ENCODE measurements around the gene PDE6C.

The PDE6C gene

DNA sequence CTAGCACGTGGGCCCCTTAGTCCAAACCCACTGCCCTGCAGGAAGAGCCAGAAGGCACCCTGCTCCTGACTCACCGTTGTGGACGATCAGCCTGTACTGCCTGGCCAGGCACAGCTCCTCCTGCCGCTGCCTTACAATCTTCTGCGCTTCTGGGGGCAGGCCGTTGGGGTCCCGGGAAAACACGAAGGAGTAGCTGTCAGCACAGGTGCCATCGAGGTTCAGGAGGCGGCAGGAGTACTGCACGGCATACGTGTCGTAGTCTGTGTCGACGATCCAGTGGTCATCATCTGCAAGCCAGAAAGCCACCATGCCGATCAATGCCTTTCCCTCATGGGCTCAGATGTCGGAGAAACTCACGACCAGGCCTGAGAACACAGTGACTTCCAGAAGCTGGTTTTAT lies 18.6 kb upstream of the PDE6C start:
- no peak overlapping the region for H3K4me3 ChIP-seq (ENCODE audit: low read depth, low read length)

GRCh38 chr10:93594518-93594917 lies 17.8 kb upstream of the PDE6C start:
- H3K4me3 ChIP-seq (ENCODE audit: low read depth, low read length) = no peak overlapping the region

- no peak overlapping the region for H3K4me3 ChIP-seq (ENCODE audit: low read depth, low read length)
Measured at GRCh38 chr10:93595378-93596161, 16.8 kb upstream of the PDE6C start.

GRCh38 chr10:93596539-93596938 lies 15.8 kb upstream of the PDE6C start:
- H3K4me3 ChIP-seq (ENCODE audit: low read depth, low read length) = no peak overlapping the region

- no peak overlapping the region for H3K4me3 ChIP-seq (ENCODE audit: low read depth, low read length)
Measured at GRCh38 chr10:93597075-93597599, 15.2 kb upstream of the PDE6C start.

DNA sequence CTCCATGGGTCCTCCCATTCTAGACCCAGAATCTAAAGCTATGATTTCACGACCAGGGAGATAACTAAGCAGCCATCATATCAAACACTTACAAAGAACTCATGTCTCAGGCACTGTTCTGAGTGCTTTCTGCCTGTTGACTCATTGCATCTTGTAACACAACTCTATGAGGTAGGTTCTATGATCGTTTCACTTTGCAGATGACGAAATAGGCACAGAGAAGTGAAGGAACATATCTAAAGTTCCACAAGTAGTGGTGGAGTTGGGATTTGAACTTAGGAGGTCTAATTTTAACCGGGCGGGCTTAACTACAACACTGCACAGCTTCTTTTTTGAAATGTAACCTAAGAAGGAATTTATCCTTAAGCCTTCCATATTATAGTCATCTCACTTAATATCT lies 14.2 kb upstream of the PDE6C start:
- no peak overlapping the region for H3K4me3 ChIP-seq (ENCODE audit: low read depth, low read length)

DNA sequence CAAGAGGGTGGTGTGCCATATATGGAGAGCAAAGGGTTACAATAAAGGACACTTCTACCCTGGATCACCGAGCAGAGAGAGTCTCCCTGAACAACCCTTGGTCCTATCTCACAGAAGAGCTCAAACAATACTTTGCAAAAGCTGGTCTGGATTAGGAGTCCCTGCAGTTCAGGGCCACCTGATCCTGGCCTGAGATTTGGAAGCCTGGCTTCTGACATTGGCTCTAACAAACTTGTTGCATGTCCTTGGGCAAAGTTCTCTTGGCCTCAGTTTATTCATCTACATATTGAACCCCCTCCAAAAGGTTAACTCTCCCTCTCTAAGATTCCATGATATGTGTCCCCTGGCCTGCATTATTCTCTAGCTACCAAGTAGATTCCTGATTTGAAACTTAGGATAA lies 13.0 kb upstream of the PDE6C start:
- H3K4me3 ChIP-seq (ENCODE audit: low read depth, low read length) = no peak overlapping the region

DNA sequence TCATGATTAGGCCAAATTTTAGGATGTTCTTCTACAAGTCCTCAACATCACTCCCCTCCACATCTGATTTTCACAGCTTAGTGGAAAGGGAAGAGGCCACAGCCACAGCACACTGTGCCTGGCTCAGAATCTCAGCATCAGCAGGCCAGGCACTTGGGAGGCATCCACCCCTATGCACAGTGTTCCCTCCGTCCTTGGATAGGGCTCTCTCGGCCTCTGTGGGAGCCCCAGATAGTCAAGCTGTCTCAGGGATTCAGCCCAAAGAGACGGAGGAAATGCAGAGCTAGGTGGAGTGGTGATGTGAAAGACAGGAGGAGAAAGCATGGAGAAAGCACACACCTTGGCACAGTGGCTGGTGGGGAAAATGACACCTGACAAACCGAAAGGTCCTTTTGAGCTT lies 12.6 kb upstream of the PDE6C start:
- H3K4me3 ChIP-seq (ENCODE audit: low read depth, low read length) = no peak overlapping the region

- peak overlapping the region; percentile 9 for H3K4me3 ChIP-seq (ENCODE audit: low read depth, low read length)
Measured at GRCh38 chr10:93600446-93601145, 11.7 kb upstream of the PDE6C start.

GRCh38 chr10:93601146-93601773 lies 11.1 kb upstream of the PDE6C start, which contains the start of gene RBP4:
Gene RBP4 (minus strand): TSS chr10:93601235. CDS start chr10:93601028, 207 bp downstream.
- peak within 1 kb of the TSS; percentile 35 for H3K4me3 ChIP-seq (ENCODE audit: low read depth, low read length)

- peak overlapping the region; percentile 35 for H3K4me3 ChIP-seq (ENCODE audit: low read depth, low read length)
Measured at GRCh38 chr10:93601774-93602162, 10.6 kb upstream of the PDE6C start.

- H3K4me3 ChIP-seq (ENCODE audit: low read depth, low read length) = no peak overlapping the region
Measured at GRCh38 chr10:93603023-93603422, 9.3 kb upstream of the PDE6C start.

GRCh38 chr10:93604146-93604545 lies 8.2 kb upstream of the PDE6C start:
- H3K4me3 ChIP-seq (ENCODE audit: low read depth, low read length) = no peak overlapping the region

- H3K4me3 ChIP-seq (ENCODE audit: low read depth, low read length) = no peak overlapping the region
Measured at GRCh38 chr10:93608421-93608820, 3.9 kb upstream of the PDE6C start.

GRCh38 chr10:93613126-93613525 lies 789 bp downstream of the PDE6C start:
- H3K4me3 ChIP-seq (ENCODE audit: low read depth, low read length) = no peak overlapping the region

- H3K4me3 ChIP-seq (ENCODE audit: low read depth, low read length) = no peak overlapping the region
Measured at GRCh38 chr10:93614101-93614825, 1.9 kb downstream of the PDE6C start.

DNA sequence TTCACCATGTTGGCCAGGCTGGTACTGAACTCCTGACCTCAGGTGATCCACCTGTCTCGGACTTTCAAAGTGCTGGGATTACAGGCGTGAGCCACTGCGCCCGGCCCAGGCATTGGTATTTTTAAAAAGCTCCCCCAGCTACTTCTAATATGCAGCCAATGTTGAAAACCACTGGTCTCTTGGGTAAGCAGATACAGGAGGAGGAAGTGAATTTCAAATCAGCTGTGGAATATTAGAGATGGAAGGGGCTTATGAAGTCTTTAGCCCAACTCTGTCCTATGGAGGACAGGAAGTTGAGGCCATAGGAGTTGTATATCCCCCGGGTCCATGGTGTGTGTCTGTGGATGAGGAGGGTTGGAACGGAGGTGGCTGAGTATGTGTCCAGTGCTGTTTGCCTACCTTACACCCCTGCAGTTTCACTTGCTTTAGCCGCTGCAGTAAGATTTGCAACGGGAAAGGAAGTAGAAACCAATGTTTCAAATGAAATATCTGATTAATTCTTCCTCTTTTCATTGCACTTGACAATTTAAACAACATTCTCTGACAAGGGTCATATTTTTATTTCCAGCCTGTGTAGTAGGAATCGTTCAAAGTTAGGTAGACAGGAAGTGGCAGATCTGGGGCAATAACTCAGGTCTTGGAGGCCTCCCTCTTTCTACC lies 3.4 kb downstream of the PDE6C start:
- no peak overlapping the region for H3K4me3 ChIP-seq (ENCODE audit: low read depth, low read length)

GRCh38 chr10:93620925-93621324 lies 8.6 kb downstream of the PDE6C start:
- H3K4me3 ChIP-seq (ENCODE audit: low read depth, low read length) = no peak overlapping the region

- no peak overlapping the region for H3K4me3 ChIP-seq (ENCODE audit: low read depth, low read length)
Measured at GRCh38 chr10:93622942-93623341, 10.6 kb downstream of the PDE6C start.

DNA sequence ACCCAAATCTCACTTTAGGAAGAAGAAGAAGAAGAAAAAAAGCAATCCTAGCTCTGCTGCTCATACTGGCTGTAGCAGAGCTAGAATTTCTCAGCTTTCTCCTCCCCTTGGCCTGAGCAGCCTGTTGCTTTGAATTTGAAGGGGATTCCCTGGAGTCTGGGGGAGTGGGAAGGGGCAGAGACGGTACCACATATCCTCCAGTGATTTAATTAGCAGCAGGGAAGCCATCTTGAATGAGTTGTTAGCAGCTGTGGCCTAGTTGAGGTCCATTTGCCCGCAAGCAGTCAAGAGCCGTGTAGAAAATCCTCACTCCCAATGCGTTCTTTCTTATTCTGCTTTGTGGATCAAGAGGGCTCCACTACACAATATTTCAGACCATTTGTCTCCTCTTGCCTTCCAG lies 16.5 kb downstream of the PDE6C start:
- H3K4me3 ChIP-seq (ENCODE audit: low read depth, low read length) = no peak overlapping the region

Data from iPS-11a (cell line).